Measurements from ENCODE around the gene ARHGAP10.

Gene ARHGAP10

DNA sequence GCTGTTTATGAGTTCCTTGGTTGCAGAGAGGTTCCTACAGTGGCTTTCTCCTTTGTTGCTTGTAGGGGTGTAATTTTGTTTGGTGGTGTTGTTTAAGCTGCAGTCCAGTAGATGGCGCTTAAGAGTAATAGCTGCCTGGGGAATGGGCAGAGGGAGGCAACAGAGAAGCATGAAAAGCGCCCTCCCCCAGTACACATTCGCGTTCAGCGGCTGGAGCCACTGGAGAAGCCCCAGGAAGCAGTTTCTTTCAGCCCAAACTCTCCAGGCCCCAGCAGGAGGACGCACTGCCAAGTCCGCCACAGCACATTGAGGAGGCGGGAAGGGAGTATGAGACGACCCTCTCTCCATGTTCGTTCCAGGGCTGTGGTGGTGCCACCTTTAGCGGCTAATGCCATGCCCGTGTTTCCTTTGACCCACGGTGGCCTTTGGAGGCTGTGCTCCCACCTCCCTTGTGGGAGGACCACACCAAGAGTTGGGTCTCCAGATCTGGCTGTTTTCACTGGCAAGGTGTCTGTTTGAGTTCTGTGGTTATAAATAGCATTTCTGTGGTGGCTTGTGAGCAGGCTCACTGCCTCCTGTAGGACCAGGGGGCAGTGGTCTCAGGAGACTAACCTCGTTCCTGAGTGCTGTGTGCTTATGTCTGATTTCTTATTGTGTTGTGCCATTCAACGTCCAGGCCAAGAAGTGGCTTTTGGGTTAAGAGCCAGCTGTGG, 252.3 kb downstream of the ARHGAP10 start:
- DNase-seq (ENCODE audit: extremely low read depth, low read depth), result peak; percentile 38
- H3K4me3 ChIP-seq (replicated peaks; ENCODE audit: low read depth, low read length), result no peak overlapping the region
- TF ChIP-seq, protein P1, sequence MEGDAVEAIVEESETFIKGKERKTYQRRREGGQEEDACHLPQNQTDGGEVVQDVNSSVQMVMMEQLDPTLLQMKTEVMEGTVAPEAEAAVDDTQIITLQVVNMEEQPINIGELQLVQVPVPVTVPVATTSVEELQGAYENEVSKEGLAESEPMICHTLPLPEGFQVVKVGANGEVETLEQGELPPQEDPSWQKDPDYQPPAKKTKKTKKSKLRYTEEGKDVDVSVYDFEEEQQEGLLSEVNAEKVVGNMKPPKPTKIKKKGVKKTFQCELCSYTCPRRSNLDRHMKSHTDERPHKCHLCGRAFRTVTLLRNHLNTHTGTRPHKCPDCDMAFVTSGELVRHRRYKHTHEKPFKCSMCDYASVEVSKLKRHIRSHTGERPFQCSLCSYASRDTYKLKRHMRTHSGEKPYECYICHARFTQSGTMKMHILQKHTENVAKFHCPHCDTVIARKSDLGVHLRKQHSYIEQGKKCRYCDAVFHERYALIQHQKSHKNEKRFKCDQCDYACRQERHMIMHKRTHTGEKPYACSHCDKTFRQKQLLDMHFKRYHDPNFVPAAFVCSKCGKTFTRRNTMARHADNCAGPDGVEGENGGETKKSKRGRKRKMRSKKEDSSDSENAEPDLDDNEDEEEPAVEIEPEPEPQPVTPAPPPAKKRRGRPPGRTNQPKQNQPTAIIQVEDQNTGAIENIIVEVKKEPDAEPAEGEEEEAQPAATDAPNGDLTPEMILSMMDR (IDR thresholded peaks at IDR 0.05; ENCODE audit: low read depth, low read length, missing control alignments), result peak; percentile 76

DNA sequence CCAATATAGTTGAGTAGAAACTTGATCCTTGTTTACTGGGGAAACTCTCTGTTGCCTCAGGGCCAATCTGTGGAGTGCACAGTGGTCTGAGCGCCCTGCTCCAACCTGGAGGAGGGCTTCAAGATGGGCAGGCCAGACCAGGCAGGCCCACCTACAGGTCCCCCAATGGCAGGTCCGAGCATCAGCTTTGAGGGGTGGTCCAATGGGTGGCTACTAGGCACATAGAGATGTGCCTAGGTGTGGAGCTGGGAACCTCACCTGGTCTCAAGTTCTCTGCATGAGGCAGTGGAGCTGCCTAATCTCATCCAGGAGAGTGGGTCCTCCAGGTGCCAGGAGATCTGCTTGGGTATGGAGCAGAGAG, 252.9 kb downstream of the ARHGAP10 start:
- H3K4me3 ChIP-seq (replicated peaks; ENCODE audit: low read depth, low read length), result no peak overlapping the region
- no peak for DNase-seq (ENCODE audit: extremely low read depth, low read depth)
- TF ChIP-seq, protein P1 (IDR thresholded peaks at IDR 0.05; ENCODE audit: low read depth, low read length, missing control alignments), result no peak

DNA sequence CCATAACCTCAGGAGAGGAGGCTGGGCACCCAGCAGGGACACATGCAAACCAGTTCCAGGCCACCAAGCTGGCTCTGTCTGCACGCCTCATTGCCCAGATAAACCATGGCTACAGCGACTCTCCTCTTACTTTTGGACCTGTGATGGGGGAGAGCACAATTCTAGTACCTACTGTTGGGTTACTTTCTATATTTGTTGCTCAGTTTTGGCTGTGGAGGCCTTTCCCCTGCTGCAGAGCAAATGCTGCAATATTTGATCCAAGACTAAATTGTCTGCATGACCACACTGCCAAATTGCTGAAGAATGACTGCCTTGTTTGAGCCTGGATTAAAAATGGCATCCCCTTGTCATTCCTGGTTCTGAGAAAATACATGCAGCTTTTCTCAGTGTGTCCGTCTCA, 253.5 kb downstream of the ARHGAP10 start:
- TF ChIP-seq, protein P1 (IDR thresholded peaks at IDR 0.05; ENCODE audit: low read depth, low read length, missing control alignments), result no peak
- no peak overlapping the region for H3K4me3 ChIP-seq (replicated peaks; ENCODE audit: low read depth, low read length)
- no peak for DNase-seq (ENCODE audit: extremely low read depth, low read depth)

DNA sequence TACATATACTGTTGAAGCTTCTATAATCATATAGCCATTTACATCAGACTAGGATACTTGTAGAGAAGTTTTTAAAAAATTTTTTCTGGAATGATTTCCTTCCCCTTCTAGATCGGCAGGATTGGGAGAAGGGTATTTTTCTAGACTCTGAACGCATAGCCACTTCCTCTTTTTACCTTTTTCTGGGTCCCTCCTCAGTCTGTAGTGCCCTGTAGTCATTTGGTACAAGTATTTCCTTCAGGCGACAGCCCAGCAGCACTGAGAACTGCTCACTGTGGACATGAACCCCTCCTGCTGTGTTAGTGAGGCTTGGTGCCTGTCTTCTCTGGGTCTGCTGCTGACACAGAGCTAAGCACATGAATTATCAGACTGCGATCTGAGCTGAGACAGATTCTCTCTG, 255.4 kb downstream of the ARHGAP10 start:
- TF ChIP-seq, protein P1 (IDR thresholded peaks at IDR 0.05; ENCODE audit: low read depth, low read length, missing control alignments), result no peak
- no peak overlapping the region for H3K4me3 ChIP-seq (replicated peaks; ENCODE audit: low read depth, low read length)
- no peak for DNase-seq (ENCODE audit: extremely low read depth, low read depth)

DNA sequence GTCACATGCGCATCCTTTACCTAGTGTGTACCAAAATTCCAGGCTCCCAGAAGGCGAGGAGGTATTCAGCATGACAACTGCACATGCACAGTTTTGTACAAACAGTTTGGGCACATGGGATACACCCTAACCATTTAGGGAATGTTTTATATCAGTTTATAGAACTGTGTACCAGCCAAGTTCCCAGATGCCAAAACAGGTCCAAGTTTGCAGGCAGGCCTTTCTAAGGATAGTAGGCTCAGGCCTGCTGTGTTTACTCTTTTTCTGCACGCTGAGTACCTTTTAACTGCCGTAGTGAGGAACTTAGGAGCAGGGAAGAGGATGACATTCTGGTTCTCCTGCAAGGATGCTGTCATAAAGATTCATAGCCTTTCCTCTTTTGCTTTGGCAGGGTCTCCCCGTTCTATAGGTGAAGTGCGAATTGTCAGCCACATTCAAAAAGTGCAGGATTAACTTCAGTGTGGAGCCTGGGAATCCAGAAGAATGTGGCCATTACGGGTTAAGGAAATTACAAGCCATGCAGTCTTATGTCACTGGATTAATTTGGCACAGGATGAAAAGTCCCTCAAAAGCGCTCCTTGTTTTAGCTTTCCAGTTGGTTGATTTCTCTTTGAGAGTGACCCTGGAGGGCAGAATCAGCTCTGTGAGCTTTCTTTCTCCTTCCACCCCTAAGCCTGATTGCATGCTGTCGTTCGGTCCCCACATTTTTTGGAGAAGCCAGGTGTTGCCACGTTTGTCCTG, 259.8 kb downstream of the ARHGAP10 start:
- no peak overlapping the region for H3K4me3 ChIP-seq (replicated peaks; ENCODE audit: low read depth, low read length)
- DNase-seq (ENCODE audit: extremely low read depth, low read depth), result no peak

DNA sequence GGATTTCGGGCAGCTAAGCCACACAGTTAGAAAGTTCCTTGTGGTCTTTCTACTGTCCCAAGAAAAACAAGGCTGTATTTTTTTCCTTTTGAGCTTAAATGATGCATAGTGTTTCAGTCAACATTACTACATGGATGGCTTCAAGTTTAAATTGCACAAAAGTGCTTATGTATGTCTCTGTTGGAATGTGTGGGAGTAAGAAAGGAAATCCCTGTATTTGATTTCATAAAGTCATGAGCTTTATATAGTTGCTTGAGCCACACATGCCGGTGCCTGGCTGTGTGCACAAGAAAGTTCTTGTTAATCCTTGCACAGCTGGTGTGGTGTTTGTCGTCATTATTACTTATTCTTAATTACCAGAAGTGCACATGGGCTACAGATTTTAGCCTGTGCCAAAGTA, 262.2 kb downstream of the ARHGAP10 start:
- H3K4me3 ChIP-seq (replicated peaks; ENCODE audit: low read depth, low read length), result no peak overlapping the region
- TF ChIP-seq, protein P1 (IDR thresholded peaks at IDR 0.05; ENCODE audit: low read depth, low read length, missing control alignments), result no peak
- no peak for DNase-seq (ENCODE audit: extremely low read depth, low read depth)

More for the DNA sequence above, 259.8 kb downstream of the ARHGAP10 start:
- TF ChIP-seq, protein P1 (IDR thresholded peaks at IDR 0.05; ENCODE audit: low read depth, low read length, missing control alignments), result no peak
